KG1 (cell line): ENCODE results near the gene VSNL1.

Experiments used
- DNase-seq: peaks from one replicate; lab custom pipeline; 2025; lab: John Stamatoyannopoulos, UW

The VSNL1 gene

DNA sequence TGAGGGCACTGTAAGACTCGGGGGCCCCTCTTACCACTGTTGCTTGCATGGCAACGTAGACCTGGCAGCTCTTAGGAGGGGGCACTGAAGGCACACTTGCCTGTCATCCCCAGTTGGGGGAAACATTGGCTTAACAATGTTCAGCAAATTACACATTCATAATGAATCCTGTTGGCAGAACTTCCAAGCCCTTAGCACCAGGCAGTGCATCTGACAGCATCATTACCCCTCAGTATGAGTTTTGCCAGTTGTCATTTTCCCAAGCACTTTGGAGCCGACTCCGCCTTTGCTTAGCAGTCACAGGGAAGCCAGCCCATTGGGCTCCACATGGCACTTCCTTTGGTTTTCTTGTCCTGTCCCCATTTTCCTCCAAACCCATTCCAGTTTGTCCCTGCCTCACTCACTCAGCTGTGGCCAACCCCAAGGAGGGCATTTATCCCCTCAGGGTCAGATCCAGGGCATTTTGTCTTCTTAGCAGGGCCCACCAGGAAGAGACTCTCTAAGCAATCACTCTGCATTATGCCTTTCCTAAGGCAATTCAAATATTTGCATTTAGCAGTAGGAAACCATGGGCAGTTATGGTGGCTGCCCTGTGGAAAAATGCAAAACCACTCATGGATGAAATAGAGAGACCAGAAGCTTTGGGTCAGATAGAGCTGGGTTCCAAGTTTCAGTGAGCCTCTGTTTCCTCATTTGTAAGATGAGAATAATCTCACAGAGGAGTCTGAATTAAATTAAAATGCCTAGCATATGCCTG lies 73.9 kb downstream of the VSNL1 start:
- no peak for DNase-seq

DNA sequence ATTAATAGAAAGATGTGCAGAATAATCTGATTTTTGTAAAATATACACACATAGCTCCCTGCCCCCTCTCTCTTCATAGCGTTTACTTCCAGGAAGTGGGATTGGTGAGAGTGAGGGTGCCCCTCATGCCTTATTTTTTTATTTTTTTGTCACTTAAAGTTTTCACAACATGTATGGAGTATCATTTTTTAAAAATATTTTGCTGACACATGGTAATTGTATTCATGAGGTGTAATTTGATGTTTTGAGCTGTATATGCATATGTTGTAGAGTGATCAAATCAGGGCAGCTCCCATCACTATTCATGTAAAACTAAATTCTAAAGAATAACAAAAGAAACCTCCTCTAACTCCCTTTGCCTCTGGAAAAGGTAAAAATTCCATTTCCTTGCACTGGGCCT lies 74.7 kb downstream of the VSNL1 start:
- no peak for DNase-seq

DNA sequence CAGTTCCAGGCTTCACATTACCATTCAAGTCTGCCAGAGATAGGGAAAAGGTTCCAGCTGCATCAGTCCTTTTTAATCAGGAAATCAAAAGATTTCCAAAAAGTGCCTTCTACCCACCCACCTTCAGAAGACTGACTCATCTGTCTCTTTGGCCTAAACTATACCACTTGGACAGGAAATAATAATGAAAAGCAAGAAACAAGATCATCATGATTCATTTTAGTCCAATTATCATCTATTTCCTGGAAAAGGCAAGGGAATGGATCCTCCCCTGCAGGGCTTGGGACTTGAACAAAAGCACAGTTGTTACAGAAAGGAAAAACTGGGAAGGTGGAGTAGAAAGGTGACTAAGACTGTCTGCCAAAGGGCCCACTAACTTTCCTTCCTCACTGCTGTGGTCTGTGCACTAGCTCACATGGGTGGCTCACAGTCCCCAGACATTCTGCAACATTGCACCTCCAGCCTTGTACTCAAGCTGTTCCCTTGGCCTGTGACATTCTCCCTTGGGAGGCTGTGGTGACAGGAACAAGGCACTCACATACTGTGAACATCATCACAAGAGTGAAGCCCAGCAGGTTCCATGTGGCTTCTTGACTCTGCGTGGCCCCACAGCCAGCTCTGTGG lies 75.3 kb downstream of the VSNL1 start:
- no peak for DNase-seq

DNA sequence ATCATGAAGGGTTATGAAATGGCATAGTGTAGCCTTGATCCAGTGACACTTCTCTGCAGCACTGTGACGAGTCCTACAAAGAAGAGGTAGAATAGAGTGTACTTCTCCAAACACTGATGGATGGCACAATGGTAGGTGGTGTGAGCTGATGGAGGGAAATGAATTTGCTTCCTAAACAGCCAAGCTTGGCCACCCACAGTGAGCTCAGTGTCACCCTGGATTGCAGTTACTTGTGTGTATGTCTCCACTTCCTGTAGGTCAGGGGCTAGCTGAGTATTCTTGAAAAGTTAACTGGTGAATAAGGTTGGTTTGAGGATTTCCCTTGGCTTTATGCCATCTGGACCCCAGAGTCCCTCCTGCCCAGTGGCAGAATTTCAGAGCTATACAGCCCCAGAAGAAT lies 75.9 kb downstream of the VSNL1 start:
- no peak for DNase-seq

DNA sequence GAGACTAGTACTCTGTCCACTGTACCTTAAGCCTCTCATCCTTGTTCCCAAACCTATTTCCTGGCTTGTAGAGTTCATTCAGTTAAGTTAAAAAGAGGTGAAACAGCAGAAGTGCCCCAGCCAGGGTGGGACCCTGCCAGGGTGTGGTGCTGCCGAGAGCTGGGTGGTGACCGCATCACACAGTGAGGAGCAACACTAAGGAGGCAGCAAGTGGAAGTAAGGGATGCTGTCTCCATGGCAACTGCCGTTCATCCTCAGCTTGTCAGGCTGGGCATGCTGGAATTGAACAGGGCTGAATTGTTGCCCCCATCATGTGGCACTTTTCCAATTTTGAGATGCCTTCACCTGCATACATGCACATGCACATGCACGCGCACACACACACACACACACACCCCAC lies 77.0 kb downstream of the VSNL1 start:
- DNase-seq, result no peak

DNA sequence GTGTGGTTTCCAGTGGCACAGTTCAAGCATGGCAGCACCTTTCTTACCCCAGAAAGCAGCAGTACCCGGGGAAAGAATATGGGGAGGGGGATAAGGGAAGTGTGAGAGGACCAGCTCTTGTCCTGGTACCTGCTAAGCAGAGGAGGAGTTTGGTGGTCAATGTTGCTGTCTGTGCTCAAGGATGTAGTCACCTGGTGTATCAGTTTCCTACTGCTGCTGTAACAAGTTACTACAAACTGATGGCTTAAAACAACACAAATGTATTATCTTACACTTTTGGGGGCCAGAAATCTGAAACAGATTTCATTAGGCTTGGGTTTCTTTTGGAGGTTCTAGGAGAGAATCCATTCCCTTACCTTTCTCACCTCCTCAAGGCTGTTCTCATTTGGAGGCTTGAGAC lies 77.5 kb downstream of the VSNL1 start:
- DNase-seq, result no peak

DNA sequence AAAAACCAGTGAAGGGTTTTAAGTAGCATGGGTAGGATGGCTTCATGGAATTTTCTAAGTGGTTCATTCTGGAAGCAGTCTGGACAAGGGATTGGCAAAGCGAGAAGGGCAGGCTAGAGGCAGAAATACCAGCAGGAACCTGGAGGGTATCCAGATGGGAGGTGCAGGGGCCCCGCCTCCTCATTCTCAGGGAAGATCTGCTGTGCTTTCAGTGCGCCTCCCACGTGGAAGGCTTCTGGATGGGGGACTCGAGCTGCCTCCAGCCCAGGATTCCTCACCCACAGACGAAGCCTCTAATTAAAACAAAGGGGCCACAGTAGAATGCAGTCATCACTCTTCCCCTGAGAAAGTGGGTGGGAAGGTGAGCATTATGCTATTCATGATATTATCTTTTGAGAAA lies 79.8 kb downstream of the VSNL1 start:
- DNase-seq, result no peak

DNA sequence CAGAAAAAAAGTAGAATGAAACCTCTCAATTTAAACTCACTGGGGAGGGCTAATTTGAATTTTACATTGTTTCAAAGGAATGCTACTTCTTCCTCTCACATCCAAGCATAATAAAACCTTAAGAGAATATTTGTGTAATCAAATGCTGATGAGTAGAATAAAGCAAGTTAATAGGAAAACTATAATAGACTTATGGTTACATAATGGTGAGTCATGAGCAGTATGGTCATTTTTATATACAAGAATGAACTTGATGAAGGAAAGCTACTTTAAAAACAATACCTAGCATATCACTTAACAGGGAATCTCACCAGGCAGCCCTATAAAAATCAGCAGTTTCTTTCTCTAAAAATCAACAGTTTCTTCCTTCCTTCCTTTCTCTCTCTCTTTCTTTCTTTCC lies 80.3 kb downstream of the VSNL1 start:
- DNase-seq, result no peak

DNA sequence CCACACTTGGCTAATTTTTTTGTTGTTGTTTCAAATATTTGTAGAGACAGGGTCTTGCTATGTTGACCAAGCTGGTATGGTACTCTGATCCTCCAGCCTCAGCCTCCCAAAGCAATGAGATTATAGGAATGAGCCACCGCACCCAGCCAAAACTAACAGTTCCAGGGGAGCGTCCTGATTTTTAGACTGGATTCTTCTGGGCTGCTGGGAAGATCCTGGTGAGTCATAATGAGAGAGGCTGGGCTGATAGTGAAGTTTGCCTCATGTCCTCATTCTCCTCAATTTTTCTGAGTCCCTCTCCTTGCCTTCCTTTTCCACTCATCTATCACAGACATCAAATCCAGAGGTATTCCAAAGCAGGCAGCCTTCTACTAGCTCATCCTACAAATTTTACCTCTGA lies 81.3 kb downstream of the VSNL1 start:
- DNase-seq, result no peak

DNA sequence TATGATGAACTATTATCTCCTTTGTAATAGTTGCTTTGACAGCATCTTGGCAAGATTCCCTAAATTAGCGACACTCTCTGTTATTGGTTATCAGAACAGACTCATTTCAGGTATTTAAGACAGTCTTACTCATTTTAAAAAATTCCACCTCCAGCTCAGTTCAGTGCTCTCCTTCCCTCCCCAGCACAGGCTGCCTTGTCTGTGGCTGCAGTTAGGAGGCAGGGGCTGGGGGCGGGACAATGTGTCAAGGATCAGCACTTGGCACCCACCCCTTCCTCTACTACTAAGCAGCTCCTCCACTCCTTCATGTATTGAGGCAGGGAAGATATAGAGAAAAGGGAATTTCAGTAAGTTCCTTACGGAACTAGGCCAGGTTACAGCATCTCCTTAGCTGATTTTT lies 85.0 kb downstream of the VSNL1 start:
- DNase-seq, result no peak

DNA sequence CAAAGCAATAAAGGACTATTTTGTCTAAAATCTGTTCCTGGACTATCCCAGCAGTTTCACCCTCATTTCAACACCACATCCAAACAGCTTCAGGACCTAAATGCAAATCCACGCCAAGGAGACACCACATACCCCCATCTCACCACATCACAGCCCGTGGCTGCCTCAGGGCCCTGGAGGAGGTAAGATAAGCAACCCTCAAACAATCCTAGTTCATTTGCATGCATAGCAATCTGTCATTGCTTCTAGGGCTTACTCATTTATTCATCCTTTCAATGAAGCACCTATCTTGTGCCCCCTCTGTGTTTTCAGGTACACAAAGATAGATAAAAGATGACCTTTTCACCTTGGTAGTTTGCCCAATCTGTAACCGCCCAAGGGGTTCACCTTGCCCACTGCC lies 86.5 kb downstream of the VSNL1 start:
- no peak for DNase-seq

DNA sequence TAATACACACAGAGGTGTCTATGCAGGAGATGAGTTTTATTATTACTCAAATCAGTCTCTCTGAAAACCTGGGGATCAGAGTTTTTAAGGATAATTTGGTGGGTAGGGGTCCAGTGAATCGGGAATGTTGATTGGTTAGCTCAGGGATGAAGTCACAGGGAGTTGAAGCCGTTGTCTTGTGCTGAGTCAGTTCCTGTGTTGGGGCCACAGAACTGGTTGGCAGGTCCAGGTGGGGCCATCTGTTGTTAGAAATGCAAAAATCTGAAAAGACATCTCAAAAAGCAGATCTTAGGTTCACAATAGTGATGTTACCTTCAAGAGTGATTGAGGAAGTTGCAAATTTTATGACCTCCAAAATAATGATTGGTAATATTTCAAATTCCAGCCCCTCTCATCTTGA lies 86.9 kb downstream of the VSNL1 start:
- DNase-seq, result no peak

DNA sequence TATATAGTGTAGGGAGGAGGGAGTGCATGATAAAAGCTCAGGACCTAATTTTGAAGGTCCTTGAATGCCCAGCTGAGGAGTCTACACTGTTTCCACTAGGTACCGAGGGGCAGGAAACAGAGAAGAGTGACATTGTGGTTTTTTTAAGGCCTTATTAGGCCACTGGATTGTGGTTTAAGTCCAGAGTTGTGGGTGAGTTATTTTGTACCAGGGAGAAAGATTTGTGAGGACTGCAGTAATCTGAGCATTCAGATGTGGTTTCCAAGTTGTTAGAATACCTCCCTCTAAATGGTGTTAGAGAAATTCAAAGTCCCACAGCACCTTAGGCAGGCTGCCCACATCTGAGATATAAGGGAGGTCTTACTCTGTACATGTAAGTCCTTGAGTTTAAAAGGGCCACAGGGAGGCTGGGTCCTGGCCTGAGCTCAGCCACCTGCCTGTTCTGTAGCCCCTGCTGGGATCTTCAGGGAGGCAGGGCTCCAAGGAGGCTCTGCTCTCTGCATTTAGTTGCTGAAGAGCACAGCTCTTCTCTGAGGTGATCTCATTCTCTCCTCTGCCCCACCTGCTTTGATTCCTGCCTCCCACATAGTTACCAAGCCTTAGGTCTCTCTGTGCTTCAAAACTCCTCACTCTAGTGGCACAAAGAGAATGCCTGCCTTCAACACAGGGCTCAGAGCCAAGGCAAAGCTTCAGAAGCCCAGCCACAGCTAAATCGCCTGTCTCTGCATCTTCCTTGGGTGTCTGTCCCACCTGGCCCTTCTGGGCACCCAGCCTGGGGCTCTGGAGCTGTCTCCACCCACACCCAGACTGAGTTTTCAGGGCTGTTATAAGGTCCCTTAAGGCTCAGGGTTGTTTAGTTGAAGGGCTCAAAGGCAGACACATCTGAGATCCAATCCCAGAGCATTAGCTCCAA lies 88.1 kb downstream of the VSNL1 start:
- DNase-seq, result no peak

DNA sequence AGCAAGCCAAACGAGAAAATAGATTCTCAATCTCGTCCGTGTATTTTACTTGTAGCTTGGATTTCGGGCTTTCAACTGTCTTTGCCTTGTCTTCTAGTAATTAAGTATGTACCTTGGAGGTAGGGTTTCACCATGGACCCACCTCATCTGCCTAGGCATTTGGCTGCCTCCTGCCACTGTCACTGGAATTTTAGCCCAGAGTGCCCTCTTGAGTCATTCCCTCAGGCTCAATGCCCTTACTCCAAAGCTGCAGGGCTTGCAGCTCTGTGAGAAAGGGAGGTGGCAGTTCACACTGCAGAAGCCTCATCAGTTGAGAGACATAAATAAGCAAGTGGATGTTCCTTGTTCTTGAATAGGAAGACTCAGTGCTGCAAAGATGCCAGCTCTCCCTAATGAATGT lies 89.6 kb downstream of the VSNL1 start:
- DNase-seq, result no peak

DNA sequence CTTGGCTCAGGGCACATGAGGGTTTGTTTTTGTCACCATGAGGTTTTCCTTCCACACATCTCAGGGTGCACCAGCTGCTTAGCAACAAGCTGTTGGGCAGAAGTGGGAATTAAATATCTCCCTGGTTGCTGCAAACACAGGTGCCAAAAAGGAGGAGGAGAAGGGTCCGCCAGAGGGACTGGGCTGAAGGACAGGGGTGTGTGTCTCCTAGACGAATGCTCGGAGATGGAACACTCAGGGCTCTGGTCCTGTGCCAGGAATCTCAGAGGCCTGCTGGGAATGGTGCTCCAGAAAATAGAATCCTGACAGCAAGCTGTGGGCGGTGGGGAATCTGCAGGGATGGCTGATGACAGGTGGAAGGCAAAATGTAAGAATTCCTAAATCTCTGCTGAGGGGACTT lies 94.5 kb downstream of the VSNL1 start:
- DNase-seq, result no peak

DNA sequence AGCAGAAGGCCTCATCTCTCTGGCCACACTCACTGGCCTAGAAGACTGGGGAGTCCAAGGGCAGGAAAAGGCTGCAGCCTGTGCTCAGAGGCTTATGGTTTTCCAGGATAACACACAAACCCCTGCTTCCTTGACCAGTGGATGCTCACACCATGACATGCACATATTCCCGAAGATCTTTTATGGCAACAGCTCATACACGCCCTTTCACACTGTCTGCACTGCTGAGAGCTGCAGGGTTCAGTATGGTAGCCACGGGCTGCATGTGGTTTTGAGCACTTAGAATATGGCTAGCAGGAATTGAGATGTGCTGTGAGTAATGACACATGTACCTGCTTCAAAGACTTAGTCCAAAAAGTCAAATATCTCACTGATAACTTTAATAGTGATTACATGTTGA lies 95.8 kb downstream of the VSNL1 start:
- DNase-seq, result no peak

DNA sequence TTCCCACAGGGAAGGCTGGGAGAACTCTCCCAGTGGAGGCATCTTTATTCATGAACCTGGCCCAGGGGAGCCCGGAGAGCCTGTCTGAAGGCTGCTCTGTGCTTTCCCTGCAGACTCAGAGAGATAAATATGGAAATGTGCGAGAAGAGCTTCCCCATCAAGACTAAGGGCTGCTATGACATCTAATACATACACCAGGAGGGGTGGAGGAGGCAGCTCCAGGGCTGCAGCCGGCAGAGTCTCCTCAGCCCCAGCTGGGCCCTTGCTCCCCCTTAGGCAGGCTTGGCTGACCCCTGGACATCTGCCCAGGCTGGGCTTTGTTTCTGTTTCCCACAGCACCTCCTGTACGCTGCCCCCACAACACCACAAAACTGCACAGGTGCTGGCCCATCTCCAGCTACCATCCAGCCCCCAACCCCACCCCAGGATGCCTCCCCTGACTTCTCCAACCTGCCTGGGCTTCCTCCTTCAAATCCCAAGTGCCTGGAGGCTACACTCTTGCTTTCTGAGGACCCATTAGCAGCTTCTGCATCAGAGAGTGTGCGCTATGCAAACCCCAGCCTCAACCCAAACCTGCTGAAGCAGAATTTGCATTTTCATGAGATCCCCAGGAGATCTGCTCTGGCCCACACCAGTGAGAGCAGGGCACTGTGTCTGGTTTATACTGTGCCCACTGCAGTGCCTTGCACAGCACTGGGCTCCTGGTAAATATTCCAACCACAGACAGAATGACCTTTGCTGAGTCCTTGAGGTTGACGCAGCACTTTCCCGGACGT lies 96.8 kb downstream of the VSNL1 start:
- DNase-seq, result no peak

DNA sequence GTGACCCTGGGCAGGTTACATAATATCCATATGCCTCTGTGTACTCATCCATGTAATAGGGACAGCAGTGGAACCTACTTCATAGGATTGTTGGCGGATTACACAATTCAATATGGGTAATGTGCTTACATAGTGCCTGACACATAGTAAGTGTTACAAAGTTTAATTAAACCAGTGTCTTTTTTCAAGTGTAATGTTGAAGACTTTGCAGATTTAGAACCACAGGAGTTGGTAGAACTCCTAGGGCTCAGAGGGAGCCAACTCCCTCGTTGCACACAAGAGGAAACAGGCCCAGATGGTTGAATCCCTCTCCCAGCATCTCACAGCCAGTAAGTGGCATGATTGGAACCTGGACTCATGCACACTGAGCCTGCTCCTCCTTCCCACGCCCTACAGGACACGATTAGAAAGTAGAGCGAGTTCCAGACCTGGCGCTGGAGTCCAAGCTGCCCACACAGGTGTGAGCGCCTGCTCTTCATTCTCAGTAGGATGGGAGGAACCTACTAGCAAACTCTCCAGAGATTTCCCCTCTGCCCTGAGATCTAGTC lies 97.8 kb downstream of the VSNL1 start:
- no peak for DNase-seq

DNA sequence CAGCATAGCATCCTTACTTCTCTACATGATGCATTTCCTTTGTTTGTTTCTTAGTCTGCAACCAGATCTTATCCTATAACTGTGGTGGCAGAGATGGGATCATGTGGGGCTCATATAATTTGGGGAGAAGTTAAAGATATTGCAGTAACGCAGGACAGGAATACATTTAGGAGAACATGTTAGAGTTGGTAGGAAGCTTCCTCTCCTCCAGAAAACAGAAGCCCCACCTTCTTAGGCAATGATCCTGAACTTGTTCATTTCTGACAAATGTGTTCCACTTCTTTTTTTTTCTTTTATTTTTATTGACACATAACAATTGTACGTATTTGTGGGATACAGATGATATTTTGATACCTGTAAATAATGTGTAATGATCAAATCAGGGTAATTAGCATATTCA lies 99.9 kb downstream of the VSNL1 start:
- no peak for DNase-seq

DNA sequence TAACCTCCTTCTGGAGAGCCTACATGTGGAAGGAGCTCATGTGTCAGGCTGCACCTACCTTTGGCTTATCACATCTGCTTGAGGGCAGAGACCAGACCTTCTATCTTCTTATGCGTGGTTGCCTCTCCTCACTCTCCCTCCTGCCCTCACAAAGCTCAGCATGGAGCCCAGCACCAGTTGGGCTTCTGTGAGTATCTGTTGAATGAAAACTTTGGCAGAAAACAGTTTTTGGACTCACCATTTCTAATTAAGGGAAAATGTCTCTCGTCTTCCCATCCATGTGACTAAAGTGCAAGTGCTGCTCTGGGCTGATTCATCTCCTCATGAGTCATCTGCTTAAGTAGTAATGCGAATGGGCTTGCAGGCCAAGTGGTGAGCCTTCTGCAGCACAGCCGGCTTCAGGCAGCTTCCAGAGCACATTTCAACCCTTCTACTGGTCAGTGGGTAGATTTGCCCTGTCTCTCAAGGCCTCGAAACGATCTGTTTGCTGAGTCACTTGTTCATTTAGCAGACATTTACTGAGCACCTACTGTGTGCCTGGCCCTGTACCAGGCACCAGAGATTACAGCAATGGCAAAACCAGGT lies 102.6 kb downstream of the VSNL1 start:
- no peak for DNase-seq

DNA sequence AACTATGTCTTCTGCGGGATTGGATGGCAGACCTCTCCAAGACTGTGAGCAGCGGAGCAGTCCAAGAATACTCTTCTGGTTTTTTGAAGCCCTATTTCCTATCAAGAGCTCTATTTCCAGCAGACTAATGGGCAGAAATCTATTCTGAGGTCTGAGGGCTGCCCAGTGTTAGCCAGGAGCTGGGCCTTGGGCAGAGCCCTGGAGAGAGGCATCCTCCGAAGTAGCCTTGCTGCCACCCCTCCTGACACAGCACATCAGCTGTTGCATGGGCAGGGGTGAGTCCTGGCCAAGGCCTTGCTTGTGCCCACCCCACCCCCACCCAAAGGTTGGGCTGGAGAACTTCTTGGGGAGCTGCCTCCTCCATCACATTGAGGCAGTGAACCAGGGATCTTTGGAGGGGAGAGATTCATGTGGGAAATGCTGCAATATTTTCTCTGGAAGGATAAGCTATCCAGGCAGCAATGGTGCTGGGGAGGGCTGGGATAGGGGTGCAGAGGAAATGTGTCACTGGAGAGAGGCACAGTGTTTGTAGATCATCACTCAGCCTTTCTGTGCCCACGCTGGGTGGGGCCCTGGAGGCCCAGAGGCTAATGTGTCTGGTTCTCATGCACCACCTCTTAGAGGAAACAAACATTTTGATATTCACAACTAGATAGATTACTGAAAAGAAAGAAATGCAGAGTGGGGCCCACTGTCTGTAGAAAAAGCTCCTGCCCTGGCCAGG lies 104.7 kb downstream of the VSNL1 start:
- no peak for DNase-seq
